Stimulated activated CD4-positive, alpha-beta T cell treated with anti-CD3 and anti-CD28 coated beads, TNF-alpha, amount 100 ng/mL, for 1 hour (primary cell): ENCODE results near the gene RABGEF1.
"Not testable (repeated sequence)": the region's sequence is repeated elsewhere in the genome, so short reads cannot be mapped to it uniquely, and the experiment has no call there.

Experiments
- DNase-seq, 3 donors: peaks; one replicate each; pipeline ENCODE4 v3.0.0-alpha.2; 2020; ENCODE audit warnings: low read depth in 3 of 3, low spot score in 1 of 3

Gene RABGEF1

GRCh38 chr7:66807736-66808135, 67.2 kb downstream of the RABGEF1 start:
- DNase-seq, result no peak

GRCh38 chr7:66810716-66811115, 70.2 kb downstream of the RABGEF1 start:
- DNase-seq, result no peak

GRCh38 chr7:66815186-66815875, 74.8 kb downstream of the RABGEF1 start:
- not testable (repeated sequence) for DNase-seq

- DNase-seq, result no peak
These were observed 75.4 kb downstream of the RABGEF1 start for GRCh38 chr7:66815951-66816350.

- DNase-seq, result not testable (repeated sequence)
These were observed 76.1 kb downstream of the RABGEF1 start for GRCh38 chr7:66816658-66817057.

- not testable (repeated sequence) for DNase-seq
These were observed 76.8 kb downstream of the RABGEF1 start for GRCh38 chr7:66817208-66817795.

GRCh38 chr7:66817956-66818355, 77.4 kb downstream of the RABGEF1 start:
- DNase-seq, result not testable (repeated sequence)

- no peak for DNase-seq
These were observed 83.5 kb downstream of the RABGEF1 start for GRCh38 chr7:66824041-66824440.

- not testable (repeated sequence) for DNase-seq
These were observed 85.0 kb downstream of the RABGEF1 start for GRCh38 chr7:66825538-66825937.

- no peak for DNase-seq
These were observed 86.1 kb downstream of the RABGEF1 start for GRCh38 chr7:66826649-66827048.

- not testable (repeated sequence) for DNase-seq
These were observed 90.4 kb downstream of the RABGEF1 start for GRCh38 chr7:66830976-66831375.

GRCh38 chr7:66832531-66833351, 92.2 kb downstream of the RABGEF1 start:
- no peak for DNase-seq

GRCh38 chr7:66837007-66837406, 96.5 kb downstream of the RABGEF1 start:
- DNase-seq, result no peak

GRCh38 chr7:66837661-66838060, 97.1 kb downstream of the RABGEF1 start:
- DNase-seq, result no peak

GRCh38 chr7:66839814-66840213, 99.3 kb downstream of the RABGEF1 start:
- DNase-seq, result no peak

GRCh38 chr7:66840316-66840715, 99.8 kb downstream of the RABGEF1 start:
- no peak for DNase-seq

- DNase-seq, result no peak
These were observed 101.4 kb downstream of the RABGEF1 start for GRCh38 chr7:66841898-66842297.

GRCh38 chr7:66843492-66843891, 103.0 kb downstream of the RABGEF1 start:
- DNase-seq, result not testable (repeated sequence)

- peak; percentile 97 to 98 (median 97) for DNase-seq
These were observed 104.2 kb downstream of the RABGEF1 start for GRCh38 chr7:66844552-66845378.

GRCh38 chr7:66845379-66846095, 105.0 kb downstream of the RABGEF1 start:
- DNase-seq, result no peak

GRCh38 chr7:66846096-66846445, 105.5 kb downstream of the RABGEF1 start:
- not testable (repeated sequence) for DNase-seq
